WTC11 (cell line): ENCODE data around the gene CDC16.

Experiments
- ATF3 ChIP-seq: sonication (generic); formaldehyde crosslinking; conservative IDR thresholded peaks from 2 replicates; pipeline ENCODE4 v1.8.1; 2022; ENCODE audit warnings: mild to moderate bottlenecking, missing genetic modification reagents
- ELF4 ChIP-seq: sonication (generic); formaldehyde crosslinking; IDR thresholded peaks from 2 replicates; pipeline ENCODE4 v1.8.1; 2022; ENCODE audit warnings: low read depth, mild to moderate bottlenecking, moderate library complexity, missing genetic modification reagents
- MAX ChIP-seq: sonication (generic); formaldehyde crosslinking; IDR thresholded peaks from 2 replicates; pipeline ENCODE4 v1.8.0; 2022; ENCODE audit warnings: mild to moderate bottlenecking, missing genetic modification reagents
- NFE2L1 ChIP-seq: sonication (generic); formaldehyde crosslinking; IDR thresholded peaks from 2 replicates; pipeline ENCODE4 v1.8.1; 2023; ENCODE audit warnings: missing genetic modification reagents
- NFYB ChIP-seq: sonication (generic); formaldehyde crosslinking; conservative IDR thresholded peaks from 2 replicates; pipeline ENCODE4 v1.8.0; 2022; ENCODE audit warnings: low read depth, missing genetic modification reagents
- PREB ChIP-seq: sonication (generic); formaldehyde crosslinking; IDR thresholded peaks from 2 replicates; pipeline ENCODE4 v1.8.1; 2022; ENCODE audit warnings: mild to moderate bottlenecking, missing genetic modification reagents, moderate library complexity, borderline replicate concordance
- RELA ChIP-seq: sonication (generic); formaldehyde crosslinking; IDR thresholded peaks from 2 replicates; pipeline ENCODE4 v1.8.1; 2022; ENCODE audit warnings: missing genetic modification reagents, mild to moderate bottlenecking, borderline replicate concordance
- TCF7 ChIP-seq: sonication (generic); formaldehyde crosslinking; IDR thresholded peaks from 2 replicates; pipeline ENCODE4 v1.8.0; 2022; ENCODE audit warnings: mild to moderate bottlenecking, low read depth, missing genetic modification reagents, moderate library complexity
- USF1 ChIP-seq: sonication (generic); formaldehyde crosslinking; IDR thresholded peaks from 2 replicates; pipeline ENCODE4 v1.8.0; 2022; ENCODE audit warnings: mild to moderate bottlenecking, missing genetic modification reagents
- ZNF423 ChIP-seq: fragments of 250-450 bp; sonication (Bioruptor Pico); IDR thresholded peaks from 2 replicates; pipeline ENCODE4 v2.1.2; 2022; ENCODE audit warnings: mild to moderate bottlenecking, moderate library complexity
- TF ChIP-seq, protein P1 (sequence below): fragments of 200-600 bp; IDR thresholded peaks from 2 replicates; pipeline ENCODE4 v1.8.0; 2022; ENCODE audit warnings: antibody characterized with exemption
- TF ChIP-seq, protein P2 (sequence below): sonication (generic); formaldehyde crosslinking; IDR thresholded peaks from 2 replicates; pipeline ENCODE4 v1.8.0; 2022; ENCODE audit warnings: mild to moderate bottlenecking, missing genetic modification reagents

- TF ChIP-seq PREB (CRISPR knock-in tag) (no peak), RELA (no peak), MAX (no peak), NFE2L1 (CRISPR knock-in tag) (no peak), NFYB (CRISPR knock-in tag) (no peak), TCF7 (CRISPR knock-in tag) (no peak), ELF4 (CRISPR knock-in tag) (no peak), ATF3 (CRISPR knock-in tag) (no peak), ZNF423 (CRISPR knock-in tag) (no peak), USF1 (CRISPR knock-in tag) (no peak)
- TF ChIP-seq, protein P1, sequence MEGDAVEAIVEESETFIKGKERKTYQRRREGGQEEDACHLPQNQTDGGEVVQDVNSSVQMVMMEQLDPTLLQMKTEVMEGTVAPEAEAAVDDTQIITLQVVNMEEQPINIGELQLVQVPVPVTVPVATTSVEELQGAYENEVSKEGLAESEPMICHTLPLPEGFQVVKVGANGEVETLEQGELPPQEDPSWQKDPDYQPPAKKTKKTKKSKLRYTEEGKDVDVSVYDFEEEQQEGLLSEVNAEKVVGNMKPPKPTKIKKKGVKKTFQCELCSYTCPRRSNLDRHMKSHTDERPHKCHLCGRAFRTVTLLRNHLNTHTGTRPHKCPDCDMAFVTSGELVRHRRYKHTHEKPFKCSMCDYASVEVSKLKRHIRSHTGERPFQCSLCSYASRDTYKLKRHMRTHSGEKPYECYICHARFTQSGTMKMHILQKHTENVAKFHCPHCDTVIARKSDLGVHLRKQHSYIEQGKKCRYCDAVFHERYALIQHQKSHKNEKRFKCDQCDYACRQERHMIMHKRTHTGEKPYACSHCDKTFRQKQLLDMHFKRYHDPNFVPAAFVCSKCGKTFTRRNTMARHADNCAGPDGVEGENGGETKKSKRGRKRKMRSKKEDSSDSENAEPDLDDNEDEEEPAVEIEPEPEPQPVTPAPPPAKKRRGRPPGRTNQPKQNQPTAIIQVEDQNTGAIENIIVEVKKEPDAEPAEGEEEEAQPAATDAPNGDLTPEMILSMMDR: no peak
- TF ChIP-seq, protein P2, sequence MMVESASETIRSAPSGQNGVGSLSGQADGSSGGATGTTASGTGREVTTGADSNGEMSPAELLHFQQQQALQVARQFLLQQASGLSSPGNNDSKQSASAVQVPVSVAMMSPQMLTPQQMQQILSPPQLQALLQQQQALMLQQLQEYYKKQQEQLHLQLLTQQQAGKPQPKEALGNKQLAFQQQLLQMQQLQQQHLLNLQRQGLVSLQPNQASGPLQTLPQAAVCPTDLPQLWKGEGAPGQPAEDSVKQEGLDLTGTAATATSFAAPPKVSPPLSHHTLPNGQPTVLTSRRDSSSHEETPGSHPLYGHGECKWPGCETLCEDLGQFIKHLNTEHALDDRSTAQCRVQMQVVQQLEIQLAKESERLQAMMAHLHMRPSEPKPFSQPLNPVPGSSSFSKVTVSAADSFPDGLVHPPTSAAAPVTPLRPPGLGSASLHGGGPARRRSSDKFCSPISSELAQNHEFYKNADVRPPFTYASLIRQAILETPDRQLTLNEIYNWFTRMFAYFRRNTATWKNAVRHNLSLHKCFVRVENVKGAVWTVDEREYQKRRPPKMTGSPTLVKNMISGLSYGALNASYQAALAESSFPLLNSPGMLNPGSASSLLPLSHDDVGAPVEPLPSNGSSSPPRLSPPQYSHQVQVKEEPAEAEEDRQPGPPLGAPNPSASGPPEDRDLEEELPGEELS (CRISPR knock-in tag): no peak
Observed at GRCh38 chr13:114304346-114305034, 69.8 kb downstream of the CDC16 start.
